Prostate gland (tissue), 2 donors: ENCODE measurements around the gene GNA12. TPM values are rescaled to one million over a fixed set of nuclear protein-coding genes. Genes with fewer than 3 reads are reported as not detected.
A peak's percentile ranks its signal among the peaks of the same experiment; 100 is the strongest.
"Not testable (repeated sequence)": the region's sequence is repeated elsewhere in the genome, so short reads cannot be mapped to it uniquely, and the experiment has no call there.

ENCODE experiments used
- DNase-seq: peaks from one replicate; pipeline ENCODE4 v3.0.0-alpha.2; 2019; ENCODE audit warnings: low spot score
- H3K27ac ChIP-seq, 2 donors: fragments of 200-600 bp; sonication (generic); 2 replicates each; pipeline ENCODE4 v1.5.1; 2017 to 2019
- H3K27me3 ChIP-seq: fragments of 200-600 bp; sonication (generic); replicated peaks from 2 replicates; pipeline ENCODE4 v1.5.1; 2019; ENCODE audit not compliant: insufficient read depth
- H3K36me3 ChIP-seq, 2 donors: fragments of 200-600 bp; sonication (generic); 1 replicate in 1 of 2; 2 replicates in 1 of 2; pipeline versions ENCODE4 v1.5.1 to v1.8.1; 2017 to 2019
- H3K4me1 ChIP-seq: fragments of 200-600 bp; sonication (generic); replicated peaks from 2 replicates; pipeline ENCODE4 v1.5.1; 2019
- H3K4me3 ChIP-seq, 2 donors: fragments of 200-600 bp; sonication (generic); 2 replicates each; pipeline ENCODE4 v1.5.1; 2017 to 2019
- H3K9me3 ChIP-seq: fragments of 200-600 bp; sonication (generic); 2 replicates; pipeline ENCODE4 v1.5.1; 2017
- CTCF ChIP-seq, 4 experiments: fragments of 200-600 bp in 2 of 4; fragments of 450-650 bp in 2 of 4; sonication (generic) in 2 of 4; IDR thresholded peaks; 1 replicate in 3 of 4; 2 replicates in 1 of 4; pipeline ENCODE4 v1.5.1; 2016 to 2019; ENCODE audit warnings: antibody characterized with exemption in 4 of 4, mild to moderate bottlenecking in 2 of 4, moderate library complexity in 2 of 4
- POLR2A ChIP-seq: fragments of 450-650 bp; IDR thresholded peaks from one replicate; pipeline ENCODE4 v1.6.1; 2016; ENCODE audit warnings: antibody characterized with exemption, mild to moderate bottlenecking
- POLR2AphosphoS5 ChIP-seq: sonication (generic); formaldehyde crosslinking; IDR thresholded peaks from one replicate; pipeline ENCODE4 v1.6.1; 2017; ENCODE audit warnings: antibody characterized with exemption
- WGBS: methylation state at CpG from one replicate; pipeline ENCODE4 v1.1.5; 2018; 5-methylcytosine and 5-hydroxymethylcytosine counted together
- intact Hi-C: fragments of 100-400 bp; cut with DNase I; formaldehyde crosslinking; loops from one replicate; pipeline ENCODE4 v1.14.2; 2022
- total RNA-seq, 2 donors: library from RNA; depleted of rRNA; stranded (reverse); fragments of >200 nt; gene quantifications; one replicate each; pipeline ENCODE4 v1.1.0, GENCODE V29; 2016

The GNA12 gene
- total RNA-seq, 2 donors from 2014 or later, result 22.6 to 102 TPM

GRCh38 chr7:2730846-2731770 is 113.0 kb downstream of the GNA12 start:
- Histone ChIP-seq H3K27me3 (no peaks in the 10 kb centered on the region), H3K36me3 (no peaks in the 10 kb centered on the region), H3K9me3 (no peaks in the 10 kb centered on the region), H3K27ac (no peak overlapping the region), H3K4me3 (no peak overlapping the region), H3K4me1 (peaks cover 10% of the 10 kb centered on the region)
- no peak for TF ChIP-seq CTCF (IDR thresholded peaks at IDR 0.05)
- intact Hi-C loops, result loop anchor here (5.0 kb wide), 1 partner anchor 66 kb away; no protein-coding TSS in a partner anchor
- WGBS, result 89% methylated on average over 45 of the region's 45 CpGs
- DNase-seq, result no peak

- Histone ChIP-seq H3K27ac (peak overlapping the region in 1 of 2 donors; percentile 0), H3K27me3 (no peaks in the 10 kb centered on the region), H3K9me3 (no peaks in the 10 kb centered on the region), H3K4me1 (peaks cover 10% of the 10 kb centered on the region), H3K4me3 (no peak overlapping the region), H3K36me3 (no peaks in the 10 kb centered on the region)
- TF ChIP-seq POLR2A (no peak), POLR2AphosphoS5 (no peak), CTCF (IDR thresholded peaks at IDR 0.05) (no peak)
- WGBS, result 51% methylated on average over 33 of the region's 33 CpGs
- intact Hi-C loops, result loop anchor here (5.0 kb wide), 1 partner anchor 67 kb away; no protein-coding TSS in a partner anchor
- no peak for DNase-seq
Measured at GRCh38 chr7:2729893-2730716, 114.0 kb downstream of the GNA12 start.

- no peak for DNase-seq
- intact Hi-C loops, result no loop called here
- H3K9me3 ChIP-seq, result no peaks in the 10 kb centered on the region
- no peak for TF ChIP-seq POLR2AphosphoS5
- TF ChIP-seq POLR2A, result no peak
- TF ChIP-seq CTCF (IDR thresholded peaks at IDR 0.05), result no peak
- H3K27ac ChIP-seq, result peak overlapping the region in 1 of 2 donors; percentile 0
- peaks cover 10% of the 10 kb centered on the region for H3K4me1 ChIP-seq
- no peaks in the 10 kb centered on the region for H3K36me3 ChIP-seq
- no peaks in the 10 kb centered on the region for H3K27me3 ChIP-seq
- 71% methylated on average over 37 of the region's 37 CpGs for whole genome bisulfite sequencing
- H3K4me3 ChIP-seq, result no peak overlapping the region
Measured at GRCh38 chr7:2729031-2729892, 114.8 kb downstream of the GNA12 start.

- intact Hi-C loops, result no loop called here
- Histone ChIP-seq H3K36me3 (no peaks in the 10 kb centered on the region), H3K27ac (no peak overlapping the region), H3K27me3 (no peaks in the 10 kb centered on the region), H3K9me3 (no peaks in the 10 kb centered on the region), H3K4me1 (peaks cover 10% of the 10 kb centered on the region), H3K4me3 (no peak overlapping the region)
- no peak for DNase-seq
- 77% methylated on average over 15 of the region's 15 CpGs for WGBS
- no peak for TF ChIP-seq POLR2AphosphoS5
- no peak for TF ChIP-seq POLR2A
- no peak for TF ChIP-seq CTCF (IDR thresholded peaks at IDR 0.05)
Measured at GRCh38 chr7:2728316-2729030, 115.6 kb downstream of the GNA12 start.

GRCh38 chr7:2727206-2727605 is 116.9 kb downstream of the GNA12 start:
- H3K27me3 ChIP-seq, H3K9me3 ChIP-seq, H3K4me3 ChIP-seq, H3K36me3 ChIP-seq, DNase-seq, intact Hi-C loops, H3K27ac ChIP-seq, H3K4me1 ChIP-seq: not testable (repeated sequence)
- 88% methylated on average over 13 of the region's 13 CpGs for WGBS
